GM18907 (cell line): ENCODE data around the gene MED12L.
"Not testable (repeated sequence)": the region's sequence is repeated elsewhere in the genome, so short reads cannot be mapped to it uniquely, and the experiment has no call there.

Experiments used
- ATAC-seq: cut with Tn5 transposase; IDR thresholded peaks from one replicate; pipeline ENCODE4 v1.9.1; 2021; ENCODE audit warnings: mild to moderate bottlenecking, moderate library complexity; ENCODE audit not compliant: unreplicated experiment

MED12L gene

GRCh38 chr3:151135541-151136337, 50.3 kb downstream of the MED12L start:
- peak; percentile 74 for ATAC-seq

DNA sequence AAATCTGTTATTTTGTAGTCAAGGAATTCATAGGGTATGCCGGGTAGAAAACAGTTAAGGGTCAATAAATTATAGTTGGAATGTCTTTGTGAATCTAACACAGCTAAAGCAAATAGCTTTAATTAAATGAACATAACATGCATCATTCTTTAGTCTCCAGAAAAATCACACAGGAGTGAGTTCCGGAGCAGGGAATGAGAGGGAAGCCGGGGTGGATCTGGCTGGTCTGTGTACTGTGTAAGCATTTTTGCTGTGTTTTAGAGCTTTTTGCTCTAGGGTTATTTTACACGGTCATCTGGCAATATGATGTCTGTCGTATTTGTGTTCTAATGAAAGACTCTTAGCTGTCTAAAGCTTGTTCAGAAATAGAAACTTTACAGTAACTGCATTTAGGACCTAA, 57.5 kb downstream of the MED12L start:
- ATAC-seq = no peak

- no peak for ATAC-seq
Measured at GRCh38 chr3:151144016-151144415, 58.6 kb downstream of the MED12L start.

GRCh38 chr3:151144760-151145159, 59.3 kb downstream of the MED12L start:
- no peak for ATAC-seq

GRCh38 chr3:151145713-151146070, 60.2 kb downstream of the MED12L start:
- no peak for ATAC-seq

- ATAC-seq = peak; percentile 89
Measured at GRCh38 chr3:151146071-151146730, 60.7 kb downstream of the MED12L start.

- ATAC-seq = no peak
Measured at GRCh38 chr3:151146731-151147091, 61.2 kb downstream of the MED12L start.

DNA sequence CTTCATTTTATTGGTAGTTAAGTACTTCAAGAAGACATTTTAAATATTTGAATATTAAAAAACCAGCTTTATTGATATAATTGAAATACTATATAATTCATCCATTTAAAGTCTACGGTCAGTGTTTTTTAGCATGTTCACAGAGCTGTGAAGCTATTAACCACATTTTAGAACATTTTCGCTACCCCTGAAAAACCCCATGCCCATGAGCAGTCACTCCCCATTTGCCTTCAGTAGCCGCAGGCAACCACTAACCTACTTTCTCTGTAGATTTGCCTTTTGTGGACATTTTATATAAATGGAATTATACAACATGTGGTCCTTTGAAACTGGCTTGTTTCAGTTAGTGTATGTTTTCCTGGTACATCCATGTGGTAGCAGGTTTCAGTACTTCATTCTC, 61.8 kb downstream of the MED12L start:
- ATAC-seq = no peak

GRCh38 chr3:151152455-151153079, 67.1 kb downstream of the MED12L start:
- ATAC-seq = no peak

- ATAC-seq = no peak
Measured at GRCh38 chr3:151154566-151154965, 69.1 kb downstream of the MED12L start.

DNA sequence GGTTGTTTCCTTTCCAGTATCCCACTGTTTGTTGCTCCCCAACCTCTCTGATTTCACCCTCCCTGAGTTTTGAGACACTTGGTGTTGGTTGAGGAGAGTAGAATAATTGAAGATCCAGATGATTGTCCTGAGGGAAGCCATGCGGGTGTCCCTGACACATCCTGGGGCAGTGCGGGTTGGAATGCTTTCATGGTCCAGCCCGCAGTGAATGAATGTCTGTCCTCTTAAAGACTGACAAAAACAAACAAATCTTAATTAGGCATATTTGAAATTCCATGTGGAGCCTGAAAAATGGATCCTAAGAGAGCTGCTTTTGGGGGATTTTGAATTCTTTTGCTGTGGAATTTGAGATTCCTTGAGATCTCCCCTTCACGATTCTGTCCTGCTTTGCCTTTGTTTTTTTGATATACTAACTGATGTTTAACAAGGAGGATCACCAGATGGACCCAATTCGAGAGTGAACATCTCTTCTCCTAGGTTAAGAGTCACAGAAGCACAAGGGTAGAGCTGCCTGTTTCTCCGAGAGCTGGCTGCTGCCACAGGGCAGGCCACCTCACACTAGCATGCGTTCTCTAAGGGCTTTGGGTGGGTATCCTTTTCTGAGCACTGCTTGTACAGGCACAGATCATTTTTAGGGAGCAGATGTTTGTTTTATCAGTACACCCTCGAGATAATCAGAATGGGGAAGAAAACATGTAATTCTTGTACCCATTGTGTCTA, 70.1 kb downstream of the MED12L start:
- ATAC-seq = no peak

- peak; percentile 81 for ATAC-seq
Measured at GRCh38 chr3:151156618-151157216, 71.3 kb downstream of the MED12L start.

- no peak for ATAC-seq
Measured at GRCh38 chr3:151159806-151160205, 74.3 kb downstream of the MED12L start.

GRCh38 chr3:151165226-151165625, 79.8 kb downstream of the MED12L start:
- ATAC-seq = no peak

DNA sequence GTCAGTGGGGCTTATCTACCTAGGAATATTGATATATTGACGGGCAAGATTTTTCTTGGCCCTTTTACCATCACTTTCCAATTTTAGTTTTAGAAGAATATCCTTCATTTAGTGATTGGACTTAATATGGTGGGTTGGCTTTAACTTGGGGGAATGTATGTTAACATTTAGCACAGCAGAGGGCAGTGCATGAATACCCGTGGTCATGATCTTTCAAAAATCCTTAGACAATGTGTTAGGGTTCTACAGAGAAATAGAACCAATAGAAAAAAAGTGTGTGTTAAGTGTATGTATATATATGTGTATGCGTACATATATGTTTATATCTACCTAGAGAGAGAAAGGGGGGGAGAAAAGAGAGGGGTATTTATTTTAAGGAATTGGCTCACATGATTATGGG, 80.7 kb downstream of the MED12L start:
- no peak for ATAC-seq

DNA sequence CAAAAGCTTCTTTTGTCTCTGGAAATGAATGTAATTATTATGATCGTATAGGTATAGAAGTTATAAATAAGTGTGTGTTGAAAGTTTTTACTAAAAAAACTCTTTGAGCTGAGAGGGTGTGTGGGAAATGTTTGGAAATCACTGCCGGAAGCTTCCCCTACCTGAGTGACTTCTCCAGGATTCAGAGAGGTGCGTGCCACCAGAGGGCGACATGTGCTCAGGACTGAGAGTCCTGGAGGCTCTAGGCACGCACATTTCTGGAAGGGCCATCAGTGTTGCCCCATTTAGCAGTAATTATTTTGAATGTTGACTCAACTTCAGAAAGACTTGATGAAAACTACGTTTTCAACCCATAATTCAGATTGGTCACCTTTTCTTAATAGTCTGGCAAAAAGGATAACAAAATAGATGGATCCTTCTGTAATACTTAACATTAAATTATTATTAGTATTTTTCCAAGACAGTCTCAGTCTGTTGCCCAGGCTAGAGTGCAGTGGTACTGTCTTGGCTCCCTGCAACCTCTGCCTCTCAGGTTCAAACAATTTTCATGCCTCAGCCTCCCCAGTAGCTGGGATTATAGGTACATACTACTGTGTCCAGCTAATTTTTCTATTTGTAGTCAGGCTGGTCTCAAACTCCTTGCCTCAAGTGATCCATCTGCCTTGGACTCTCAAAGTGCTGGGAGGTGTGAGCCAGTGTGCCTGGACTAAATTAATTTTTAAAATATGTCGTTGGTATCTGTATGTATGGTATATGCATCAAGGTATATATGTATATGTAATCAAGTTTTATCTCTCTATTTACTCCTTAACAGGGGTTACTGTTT, 83.0 kb downstream of the MED12L start:
- peak; percentile 49 for ATAC-seq

DNA sequence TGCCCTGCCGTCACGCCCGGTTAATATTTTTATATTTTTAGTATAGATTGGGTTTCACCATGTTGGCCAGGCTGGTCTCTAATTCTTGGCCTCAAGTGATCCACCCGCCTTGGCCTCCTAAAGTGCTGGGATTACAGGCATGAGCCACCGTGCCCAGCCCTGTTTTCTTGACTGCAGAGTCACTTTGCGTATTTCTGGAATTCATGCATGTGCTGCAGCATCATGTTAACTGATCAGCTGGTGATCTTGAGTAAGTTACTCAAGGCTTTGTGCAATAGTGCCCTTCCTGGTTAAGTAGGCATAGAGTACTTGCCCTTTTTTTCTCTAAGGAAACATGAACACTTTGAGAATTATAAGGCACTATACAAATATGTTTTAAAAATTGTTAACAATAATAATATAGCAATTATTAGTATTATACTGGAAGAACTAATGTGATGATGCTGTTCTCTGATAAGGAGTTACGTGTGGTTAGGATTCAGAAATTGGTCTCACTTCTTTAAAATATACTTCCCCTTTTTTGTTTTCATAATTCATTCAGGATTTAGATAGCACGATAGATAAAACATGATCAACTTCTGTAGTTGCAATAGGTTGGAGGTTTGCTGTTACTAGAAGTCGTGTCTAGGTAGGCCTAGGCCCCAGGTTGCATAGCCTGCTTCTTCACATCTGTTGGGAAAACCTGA, 83.9 kb downstream of the MED12L start:
- ATAC-seq = no peak

GRCh38 chr3:151169948-151170679, 84.7 kb downstream of the MED12L start:
- not testable (repeated sequence) for ATAC-seq
